NCI-H2107 (cell line): Measurements from ENCODE around the gene TTL.

Experiments used
- DNase-seq: peaks from one replicate; lab custom pipeline; 2025; lab: John Stamatoyannopoulos, UW

TTL gene

GRCh38 chr2:112583497-112584133, 101.7 kb downstream of the TTL start:
- no peak for DNase-seq

- DNase-seq, result peak; percentile 88
These were observed 102.4 kb downstream of the TTL start, which contains the start of gene CHCHD5 for GRCh38 chr2:112584134-112584890. Gene CHCHD5, plus strand, starts transcription at chr2:112584609. Its CDS starts 39 bp downstream, at chr2:112584648.

- no peak for DNase-seq
These were observed 102.9 kb downstream of the TTL start for GRCh38 chr2:112584891-112585250.

- no peak for DNase-seq
These were observed 103.4 kb downstream of the TTL start for GRCh38 chr2:112585400-112585799.

- no peak for DNase-seq
These were observed 104.0 kb downstream of the TTL start for GRCh38 chr2:112585873-112586464.

GRCh38 chr2:112588611-112589045, 106.7 kb downstream of the TTL start:
- no peak for DNase-seq
